Measurements from ENCODE around the gene N4BP3.
"Not testable (repeated sequence)": the region's sequence is repeated elsewhere in the genome, so short reads cannot be mapped to it uniquely, and the experiment has no call there.

N4BP3 gene

GRCh38 chr5:178113141-178113787, at the start of gene N4BP3:
Gene N4BP3 (plus strand): TSS chr5:178113532. CDS start chr5:178119584, 6,052 bp downstream.
- DNase-seq = peak; percentile 85

GRCh38 chr5:178067755-178068154, 45.6 kb upstream of the N4BP3 start:
- DNase-seq = no peak

GRCh38 chr5:178068293-178068692, 45.0 kb upstream of the N4BP3 start:
- DNase-seq = no peak

DNA sequence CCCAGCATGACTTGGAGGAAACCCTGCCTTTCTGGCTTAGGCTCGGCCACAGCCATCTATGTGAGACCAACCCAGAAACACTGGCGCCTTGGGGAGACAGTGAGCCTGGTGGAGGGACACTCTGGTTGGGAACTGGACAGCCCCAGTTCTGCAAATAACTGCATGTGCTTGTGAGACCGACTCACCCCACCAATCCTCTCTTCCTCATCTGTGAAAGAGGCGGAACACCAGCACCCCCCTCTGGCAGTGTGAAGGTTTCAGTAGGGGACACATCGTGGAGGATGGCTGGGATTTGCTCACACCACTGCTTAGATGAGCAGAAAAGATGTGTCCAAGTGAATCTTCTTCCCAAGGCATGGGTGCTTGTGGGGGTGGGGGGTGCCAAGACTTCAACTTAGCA, 43.4 kb upstream of the N4BP3 start:
- peak; percentile 22 for DNase-seq

DNA sequence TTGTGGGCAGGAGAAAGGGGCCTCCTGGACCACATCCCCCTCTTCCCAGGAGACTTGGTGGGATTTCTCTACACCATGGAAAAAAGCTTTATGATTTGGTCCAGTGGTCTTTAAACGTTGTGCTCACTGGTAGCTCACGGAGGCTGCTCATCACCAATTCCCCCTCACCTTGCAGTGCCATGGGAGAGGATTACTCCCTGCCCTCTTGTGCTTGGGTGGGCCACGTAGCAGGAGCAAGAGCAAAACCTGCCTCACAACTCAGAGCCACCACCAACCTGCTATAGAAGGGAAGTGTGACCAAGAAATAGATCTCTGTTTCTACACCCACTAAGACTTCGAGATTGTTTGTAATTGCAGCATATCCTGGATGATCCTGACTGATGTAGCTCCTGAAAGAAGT, 42.2 kb upstream of the N4BP3 start:
- DNase-seq = no peak

GRCh38 chr5:178072749-178073148, 40.6 kb upstream of the N4BP3 start:
- DNase-seq = no peak

- DNase-seq = no peak
These were observed 38.9 kb upstream of the N4BP3 start for GRCh38 chr5:178074266-178074952.

GRCh38 chr5:178076965-178077364, 36.4 kb upstream of the N4BP3 start:
- not testable (repeated sequence) for DNase-seq

- no peak for DNase-seq
These were observed 35.6 kb upstream of the N4BP3 start for GRCh38 chr5:178077751-178078150.

DNA sequence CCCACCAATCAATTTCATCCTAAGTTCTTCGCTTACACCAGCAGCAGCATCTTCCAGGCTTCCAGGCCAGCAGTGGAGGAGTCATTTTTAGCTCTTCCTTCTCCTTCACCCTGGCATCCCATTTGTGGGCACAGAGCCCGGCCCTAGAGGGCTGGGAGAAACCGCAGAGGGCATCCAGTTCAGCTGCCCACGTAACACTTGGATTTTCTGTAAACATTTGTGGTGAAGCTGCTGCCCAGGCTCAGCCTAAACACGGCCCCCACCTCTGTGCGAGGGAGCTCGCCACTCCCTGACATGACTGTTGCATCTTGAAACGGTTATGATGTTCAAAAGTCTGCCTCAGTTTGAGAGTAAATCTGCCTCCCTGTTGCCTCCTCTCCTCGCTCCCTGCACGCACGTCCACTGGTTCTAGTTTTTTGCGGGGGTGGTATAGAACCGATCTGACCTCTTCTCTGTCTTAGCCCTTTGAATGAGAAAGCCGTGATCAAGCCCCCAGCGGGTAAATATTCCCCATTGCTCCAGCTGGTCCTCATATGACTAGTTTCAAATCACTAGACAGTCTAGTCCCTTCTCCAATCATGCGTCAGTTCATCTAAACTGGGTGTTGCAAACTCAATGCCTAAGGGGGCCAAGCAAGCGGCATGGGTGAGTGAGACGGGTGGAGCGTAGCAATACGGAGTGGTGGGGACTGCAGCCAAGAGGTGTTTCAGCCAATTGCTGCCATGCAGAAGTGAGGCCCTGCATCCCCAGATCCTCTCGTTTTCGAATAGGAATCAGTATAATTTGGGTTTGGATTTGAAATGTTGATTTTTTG, 34.9 kb upstream of the N4BP3 start:
- DNase-seq = no peak

DNA sequence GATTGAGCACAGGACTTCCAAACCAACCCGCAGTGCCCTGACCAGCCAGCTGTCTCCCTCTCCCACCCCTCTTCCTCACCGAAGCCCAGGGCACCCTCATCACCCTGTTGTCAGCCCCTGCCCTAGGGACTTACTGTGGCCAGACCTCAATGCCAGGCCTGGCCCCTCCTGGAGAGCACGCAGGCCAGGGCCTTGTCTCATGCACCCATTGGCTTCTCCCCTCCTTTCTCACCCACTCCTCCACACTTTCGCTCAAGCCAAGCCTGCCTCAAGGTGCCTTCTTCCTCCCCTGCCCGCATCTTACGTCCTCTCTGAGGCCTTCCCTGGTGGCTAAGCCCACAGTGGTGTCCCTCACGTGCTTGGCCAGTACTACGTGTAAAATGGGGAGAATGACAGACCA, 33.3 kb upstream of the N4BP3 start:
- no peak for DNase-seq

DNA sequence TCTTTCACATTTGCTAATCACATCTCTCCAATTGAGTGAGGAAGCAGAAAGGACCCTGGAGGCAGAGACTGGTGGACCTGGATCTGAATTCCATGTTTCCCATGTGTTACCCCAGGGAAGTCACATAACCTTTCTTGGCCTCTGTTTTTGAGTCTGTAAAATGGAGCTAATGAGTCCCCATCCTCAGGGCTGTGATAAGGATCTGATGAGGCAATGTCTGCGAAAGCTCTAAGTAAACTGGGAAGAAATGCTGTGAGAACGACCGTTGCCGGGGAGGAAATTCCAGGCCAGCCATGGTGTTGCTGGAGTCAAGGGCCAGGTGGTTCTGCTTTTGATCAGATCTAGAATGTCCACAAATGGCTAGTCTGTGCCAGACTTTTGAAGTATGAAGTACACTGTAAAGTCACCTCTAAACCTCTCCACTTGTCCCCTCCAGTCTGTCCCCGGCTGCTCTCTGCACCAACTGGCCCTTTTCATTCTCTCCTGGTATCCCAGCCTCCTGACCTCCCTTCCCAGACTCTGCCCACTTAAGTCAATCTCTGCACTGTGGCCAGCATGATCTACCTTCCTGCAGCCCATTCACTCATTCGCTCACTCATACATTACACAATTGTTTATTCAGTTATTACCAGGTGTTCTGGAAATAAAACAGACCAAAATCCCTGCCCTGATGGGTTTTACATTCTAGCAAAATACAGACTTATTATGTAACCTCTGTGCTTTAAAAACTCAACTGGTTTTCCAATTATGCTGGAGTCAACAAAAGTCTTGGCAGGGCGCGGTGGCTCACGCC, 32.5 kb upstream of the N4BP3 start:
- DNase-seq = no peak

DNA sequence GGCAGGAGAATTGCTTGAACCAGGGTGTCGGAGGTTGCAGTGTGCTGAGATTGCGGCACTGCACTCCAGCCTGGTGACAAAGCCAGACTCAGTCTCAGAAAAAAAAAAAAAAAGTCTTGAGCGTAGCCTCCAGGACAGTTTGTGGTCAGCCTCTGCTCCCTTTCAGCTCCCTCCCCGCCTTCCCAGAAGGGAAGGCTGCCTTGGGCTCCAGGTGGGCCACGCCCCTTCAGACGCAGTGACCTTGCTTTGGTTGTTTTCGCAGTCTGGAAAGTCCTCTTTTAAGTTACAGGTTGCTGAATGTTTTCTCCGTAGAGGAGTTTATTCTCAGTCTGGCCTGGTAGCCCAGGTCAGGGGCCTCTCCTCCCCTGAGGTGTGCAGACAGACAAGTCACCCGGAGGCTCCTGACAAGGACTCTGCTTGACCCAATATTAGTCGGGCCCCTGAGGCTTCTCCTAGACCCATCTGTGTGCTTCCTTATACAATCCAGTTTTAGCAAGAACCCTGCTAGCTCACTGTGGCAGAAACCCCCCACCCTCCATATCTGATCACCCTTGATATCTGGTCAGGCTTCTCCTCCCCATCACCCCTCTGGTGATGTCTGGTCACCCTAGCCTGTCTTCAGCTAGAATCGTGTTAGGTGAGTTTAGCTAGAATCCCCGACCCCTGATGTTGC, 31.6 kb upstream of the N4BP3 start:
- DNase-seq = no peak

DNA sequence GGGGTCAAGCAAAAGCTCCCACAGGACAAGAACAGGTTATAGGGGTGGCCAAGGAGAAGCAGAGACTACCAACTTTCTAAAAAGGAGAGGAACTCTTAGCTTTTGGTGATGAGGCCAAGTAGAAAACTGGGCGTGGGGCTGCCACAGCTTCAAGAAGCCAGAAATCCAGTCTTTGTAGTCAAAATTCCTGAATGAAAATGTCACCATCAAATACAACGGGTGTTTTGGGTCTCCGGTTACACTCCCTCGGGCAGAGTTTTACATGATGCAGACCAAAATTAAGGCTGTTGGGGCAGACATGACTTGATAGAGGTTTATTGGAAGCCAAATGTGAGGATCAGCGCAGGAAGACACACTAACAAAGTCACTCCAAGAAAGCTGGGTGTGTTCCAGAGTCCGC, 29.4 kb upstream of the N4BP3 start:
- no peak for DNase-seq

DNA sequence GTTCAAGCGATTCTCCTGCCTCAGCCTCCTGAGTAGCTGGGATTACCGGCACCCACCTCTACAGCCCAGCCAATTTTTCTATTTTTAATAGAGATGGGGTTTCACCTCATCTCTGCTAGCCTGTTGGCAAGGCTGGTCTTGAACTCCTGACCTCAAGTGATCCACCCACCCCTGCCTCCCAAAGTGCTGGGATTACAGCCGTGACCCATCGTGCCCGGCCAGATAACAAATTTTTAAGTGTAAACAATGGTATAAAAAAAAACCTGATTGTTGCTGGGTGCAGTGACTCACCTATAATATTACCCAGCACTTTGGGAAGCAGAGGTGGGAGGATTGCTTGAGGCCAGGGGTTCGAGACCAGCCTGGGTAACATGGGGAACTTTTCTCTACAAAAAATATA, 28.0 kb upstream of the N4BP3 start:
- no peak for DNase-seq

- DNase-seq = no peak
These were observed 27.1 kb upstream of the N4BP3 start for GRCh38 chr5:178086266-178086665.

DNA sequence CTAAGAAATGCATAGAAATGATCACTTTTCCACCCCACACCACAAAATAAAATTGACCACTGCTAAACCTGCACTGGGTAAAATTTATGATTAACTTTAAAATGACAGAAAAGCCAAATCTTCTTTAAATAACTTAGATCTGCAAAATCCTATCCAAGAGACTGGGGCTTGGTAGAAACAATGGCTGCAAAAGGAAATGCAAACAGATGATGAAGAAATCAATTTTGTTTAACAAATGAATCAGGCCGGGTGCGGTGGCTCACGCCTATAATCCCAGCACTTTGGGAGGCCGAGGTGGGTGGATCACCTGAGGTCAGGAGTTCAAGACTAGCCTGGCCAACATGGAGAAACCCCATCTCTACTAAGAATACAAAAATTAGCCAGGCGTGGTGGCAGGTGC, 26.1 kb upstream of the N4BP3 start:
- not testable (repeated sequence) for DNase-seq

- no peak for DNase-seq
These were observed 22.5 kb upstream of the N4BP3 start for GRCh38 chr5:178090856-178091255.

DNA sequence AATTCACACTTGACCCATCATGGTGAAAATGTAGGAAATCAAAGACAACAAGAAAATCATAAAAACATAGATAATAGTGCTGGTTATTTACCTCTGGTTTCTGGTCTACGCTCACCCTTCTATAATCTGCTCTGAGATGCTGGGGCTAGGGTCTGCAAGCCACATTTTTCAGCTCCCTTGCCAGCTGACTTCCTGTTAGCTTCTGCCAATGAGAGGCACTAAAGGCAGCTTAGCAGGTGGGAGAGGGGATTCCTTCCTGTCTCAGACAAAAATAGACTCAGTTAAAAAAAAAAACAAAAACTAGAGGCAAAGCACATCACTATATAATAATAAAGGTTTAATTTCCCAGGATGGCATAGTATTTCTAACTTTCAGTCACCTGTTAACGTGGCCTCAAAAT, 20.2 kb upstream of the N4BP3 start:
- DNase-seq = no peak

DNA sequence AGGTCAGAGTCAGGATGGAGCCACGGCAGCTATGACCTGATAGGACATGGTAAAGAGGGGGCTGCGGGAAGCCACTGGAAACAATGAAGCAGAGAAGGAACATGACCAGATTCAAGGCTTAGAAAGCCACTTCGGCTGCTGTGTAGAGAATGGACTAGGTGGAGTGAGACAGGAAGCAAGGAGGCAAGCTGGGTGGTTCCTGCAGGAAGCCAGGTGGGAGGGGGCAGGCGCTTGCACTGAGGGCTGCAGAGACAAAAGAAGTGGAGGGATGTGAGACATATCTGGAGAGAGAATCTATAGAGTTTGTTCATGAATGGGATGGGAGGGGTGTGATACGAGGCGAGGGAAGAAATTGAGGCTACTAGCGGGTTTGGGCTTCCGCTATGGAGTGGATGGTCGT, 19.0 kb upstream of the N4BP3 start:
- DNase-seq = no peak

DNA sequence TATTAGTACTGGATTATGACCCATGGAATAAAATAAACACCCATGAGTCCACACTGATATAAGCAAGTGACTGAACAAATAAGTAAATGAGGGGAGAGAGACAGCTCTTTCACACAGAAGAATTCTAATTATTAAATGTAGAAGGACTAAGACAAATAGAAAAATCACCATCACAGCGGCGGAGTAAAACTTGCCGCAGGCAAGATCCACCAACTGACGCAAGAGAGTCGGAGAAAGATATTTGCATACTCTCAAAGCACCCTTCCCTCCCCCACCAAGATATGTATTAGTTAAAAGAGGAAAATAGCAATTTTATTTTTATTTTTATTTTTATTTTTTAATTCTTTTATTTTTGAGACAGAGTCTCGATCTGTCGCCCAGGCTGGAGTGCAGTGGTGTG, 14.6 kb upstream of the N4BP3 start:
- no peak for DNase-seq

DNA sequence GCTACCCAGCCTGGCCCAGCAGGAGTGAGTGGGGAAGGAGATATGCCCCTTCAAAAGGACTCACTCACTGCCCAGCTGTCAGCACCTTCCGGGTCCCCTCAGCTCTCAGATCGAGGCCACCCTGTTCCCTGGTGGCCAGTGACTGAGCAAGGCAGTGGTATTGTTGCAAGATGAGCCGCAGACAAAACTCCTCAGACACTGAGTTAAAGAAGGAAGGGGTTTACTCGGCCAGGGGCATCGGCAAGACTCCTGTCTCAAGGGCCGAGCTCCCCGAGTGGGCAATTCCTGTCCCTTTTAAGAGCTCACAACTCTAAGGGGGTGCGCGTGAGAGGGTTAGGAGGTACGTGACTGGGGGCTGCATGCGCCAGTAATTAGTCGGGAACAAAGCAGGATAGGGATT, 9.7 kb upstream of the N4BP3 start:
- DNase-seq = no peak

DNA sequence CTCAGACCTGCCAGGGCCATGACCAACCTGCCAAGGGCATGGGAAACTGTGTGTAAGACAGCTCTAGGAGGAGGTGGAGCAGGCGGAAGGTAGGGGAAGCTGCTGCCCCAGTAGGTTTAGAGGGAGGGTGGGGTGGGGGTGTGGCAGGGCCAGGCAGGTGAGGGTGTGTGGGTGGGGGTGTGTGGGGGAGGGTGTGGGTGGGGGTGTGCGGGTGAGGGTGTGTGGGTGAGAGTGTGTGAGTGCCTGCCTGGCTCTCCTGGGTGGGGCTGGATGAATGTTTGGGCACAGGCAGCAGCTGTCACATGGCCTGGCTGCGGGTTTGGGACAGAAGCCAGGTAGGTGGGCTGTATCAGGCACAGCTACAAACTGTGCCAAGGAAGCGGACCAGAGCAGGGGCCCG, 8.8 kb upstream of the N4BP3 start:
- DNase-seq = no peak
